HG03097 (cell line): ENCODE data around the gene SIPA1L3.

Experiments
- ATAC-seq: cut with Tn5 transposase; IDR thresholded peaks from one replicate; pipeline ENCODE4 v1.9.1; 2021; ENCODE audit not compliant: unreplicated experiment, low FRiP score

SIPA1L3 gene

DNA sequence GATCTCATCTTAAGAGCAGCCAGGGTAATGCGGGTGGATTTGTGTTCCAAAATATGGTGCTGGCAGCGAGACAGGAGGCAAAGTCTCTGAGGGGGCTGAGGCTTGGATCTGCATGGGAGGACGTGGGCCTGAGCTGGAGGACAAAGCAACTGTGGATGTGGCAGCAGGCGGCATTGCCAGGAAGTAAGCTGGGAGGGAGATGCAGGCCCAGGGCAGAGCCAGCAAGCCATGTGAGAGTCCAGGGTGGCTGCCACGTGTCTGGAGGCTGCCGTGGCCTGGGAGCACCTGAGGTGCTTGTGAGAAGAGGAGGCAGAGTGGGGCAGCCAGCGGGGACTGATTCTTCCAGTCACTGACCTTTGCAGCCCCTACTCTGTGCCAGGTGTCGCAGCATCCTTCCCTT, 265.0 kb downstream of the SIPA1L3 start:
- no peak for ATAC-seq

DNA sequence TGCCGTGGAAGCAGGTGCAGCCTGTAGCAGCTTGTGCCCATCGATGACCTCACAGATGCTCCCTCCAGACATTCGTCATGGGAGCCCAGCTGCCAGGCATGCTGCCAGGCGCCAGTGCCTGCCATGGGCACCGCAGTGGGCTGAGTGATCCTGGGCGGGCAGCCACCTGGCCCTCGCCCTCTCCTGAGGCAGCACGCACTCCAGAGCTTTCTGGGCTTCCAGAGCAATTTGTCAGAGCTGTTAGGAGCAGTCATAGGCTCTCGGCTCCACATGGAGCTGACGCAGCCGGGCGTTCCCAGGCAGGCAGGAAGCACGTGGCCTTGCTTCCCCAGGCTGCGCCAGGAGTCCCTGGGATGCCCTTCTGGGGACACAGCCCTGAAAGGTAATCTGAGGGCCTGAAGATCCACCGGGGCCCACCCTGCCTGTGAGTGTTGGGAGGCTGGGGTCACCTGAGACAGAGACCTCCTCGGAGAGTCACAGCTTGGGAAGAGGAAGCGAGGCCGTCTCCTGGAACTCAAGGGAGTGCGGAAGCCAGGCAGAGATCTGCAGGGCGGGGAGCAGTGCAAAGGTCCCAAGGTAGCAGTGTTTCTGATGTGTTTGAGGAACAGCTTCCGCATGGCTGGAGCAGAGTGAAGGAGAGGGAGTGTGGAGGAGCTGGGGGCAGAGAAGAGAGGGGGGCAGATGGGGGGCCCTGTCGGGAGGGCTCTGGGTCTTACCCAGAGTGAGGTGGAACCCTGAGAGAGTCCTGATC, 266.5 kb downstream of the SIPA1L3 start:
- no peak for ATAC-seq

- ATAC-seq: no peak
These were observed 268.4 kb downstream of the SIPA1L3 start for GRCh38 chr19:38175422-38175821.

DNA sequence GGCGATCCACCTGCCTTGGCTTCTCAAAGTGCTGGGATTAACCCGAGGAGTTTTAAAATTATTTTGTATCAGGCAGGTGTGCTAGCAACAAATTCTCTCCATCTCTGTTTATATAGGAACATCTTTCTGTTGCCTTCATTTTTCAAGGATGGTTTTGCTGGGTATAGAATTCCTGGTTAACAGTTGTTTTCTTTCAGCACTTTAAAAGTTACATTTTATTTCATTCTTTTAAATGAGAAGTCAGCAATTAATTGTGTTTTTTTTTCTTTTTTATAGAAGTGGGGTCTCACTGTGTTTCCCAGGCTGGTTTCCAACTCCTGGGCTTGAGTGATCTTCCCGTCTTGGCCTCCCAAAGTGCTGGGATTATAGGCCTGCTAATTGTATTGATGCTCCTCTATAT, 273.1 kb downstream of the SIPA1L3 start:
- no peak for ATAC-seq

DNA sequence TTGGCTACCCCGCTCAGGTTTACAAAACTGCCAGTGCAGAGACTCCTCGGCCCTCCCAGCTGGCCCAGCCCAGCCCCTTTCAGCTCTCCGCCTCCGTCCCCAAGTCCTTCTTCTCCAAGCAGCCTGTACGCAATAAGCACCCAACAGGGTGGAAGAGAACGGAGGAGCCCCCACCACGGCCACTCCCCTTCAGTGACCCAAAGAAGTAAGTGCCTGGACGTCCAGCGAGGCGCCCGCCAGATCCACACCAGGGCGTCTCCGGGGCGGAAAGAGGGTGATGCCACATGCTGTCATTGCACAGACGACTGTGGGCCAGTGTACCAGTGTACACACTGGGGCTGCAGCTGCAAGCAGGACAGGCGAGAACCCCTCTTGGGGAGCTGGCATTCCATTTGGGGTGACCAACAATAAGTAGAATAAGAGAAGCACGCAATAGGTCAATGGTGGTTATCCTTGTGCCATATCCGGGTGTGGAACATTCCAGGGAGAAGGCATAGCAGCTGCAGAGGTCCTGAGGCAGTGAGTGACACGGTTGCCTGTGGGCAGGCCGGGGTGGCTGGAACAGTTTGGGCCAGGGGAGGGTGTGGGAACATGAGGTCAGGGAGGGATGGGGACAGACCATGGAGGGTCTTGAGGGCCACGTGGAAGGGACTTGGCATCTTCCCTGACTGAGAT, 275.7 kb downstream of the SIPA1L3 start:
- ATAC-seq: no peak

GRCh38 chr19:38183251-38183897, 276.4 kb downstream of the SIPA1L3 start:
- no peak for ATAC-seq

- no peak for ATAC-seq
These were observed 277.8 kb downstream of the SIPA1L3 start for GRCh38 chr19:38184815-38185214.

GRCh38 chr19:38185562-38185961, 278.6 kb downstream of the SIPA1L3 start:
- ATAC-seq: no peak

DNA sequence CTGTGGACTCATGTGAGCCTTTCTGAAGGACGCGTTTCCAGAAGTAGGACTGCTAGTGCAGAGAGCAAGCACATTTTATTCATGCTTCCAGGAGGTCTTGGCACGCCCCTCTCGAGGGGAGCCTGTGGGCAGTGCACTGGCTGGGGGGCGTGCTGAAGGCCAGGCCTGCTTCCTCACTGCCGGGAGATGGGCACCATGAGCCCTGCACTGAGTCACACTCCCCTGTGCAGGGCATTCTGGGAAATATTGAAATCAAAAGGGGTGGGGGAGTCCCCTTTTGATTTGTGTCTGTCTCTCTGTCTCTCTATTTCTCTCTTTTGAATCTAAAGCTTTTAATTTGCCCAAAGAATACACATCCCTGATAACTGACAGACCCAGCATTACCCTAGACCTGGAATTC, 283.1 kb downstream of the SIPA1L3 start:
- ATAC-seq: no peak

DNA sequence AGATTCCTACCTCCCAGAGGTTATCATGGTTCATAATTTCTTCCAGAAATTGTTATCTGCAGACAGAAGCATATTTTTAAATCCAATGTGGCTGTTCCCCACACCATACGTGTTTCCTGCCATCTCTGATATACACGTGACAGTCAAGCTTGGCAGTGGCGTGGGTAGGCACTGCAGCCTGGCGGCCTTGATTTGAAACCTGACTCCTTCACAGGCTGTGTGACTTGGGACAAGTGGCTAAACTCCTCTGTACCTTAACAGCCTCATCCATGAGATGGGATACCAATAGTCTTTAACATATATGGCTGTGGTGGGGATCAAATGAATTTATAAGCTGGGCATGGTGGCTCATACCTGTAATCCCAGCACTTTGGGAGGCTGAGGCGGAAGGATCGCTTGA, 283.8 kb downstream of the SIPA1L3 start:
- ATAC-seq: no peak

- ATAC-seq: no peak
These were observed 284.7 kb downstream of the SIPA1L3 start for GRCh38 chr19:38191747-38192146.

- no peak for ATAC-seq
These were observed 286.4 kb downstream of the SIPA1L3 start for GRCh38 chr19:38193445-38193844.

GRCh38 chr19:38194061-38194701, 287.2 kb downstream of the SIPA1L3 start:
- no peak for ATAC-seq

GRCh38 chr19:38195237-38195636, 288.2 kb downstream of the SIPA1L3 start:
- ATAC-seq: no peak

GRCh38 chr19:38196245-38196837, 289.3 kb downstream of the SIPA1L3 start:
- no peak for ATAC-seq

- no peak for ATAC-seq
These were observed 290.1 kb downstream of the SIPA1L3 start for GRCh38 chr19:38196948-38197656.

DNA sequence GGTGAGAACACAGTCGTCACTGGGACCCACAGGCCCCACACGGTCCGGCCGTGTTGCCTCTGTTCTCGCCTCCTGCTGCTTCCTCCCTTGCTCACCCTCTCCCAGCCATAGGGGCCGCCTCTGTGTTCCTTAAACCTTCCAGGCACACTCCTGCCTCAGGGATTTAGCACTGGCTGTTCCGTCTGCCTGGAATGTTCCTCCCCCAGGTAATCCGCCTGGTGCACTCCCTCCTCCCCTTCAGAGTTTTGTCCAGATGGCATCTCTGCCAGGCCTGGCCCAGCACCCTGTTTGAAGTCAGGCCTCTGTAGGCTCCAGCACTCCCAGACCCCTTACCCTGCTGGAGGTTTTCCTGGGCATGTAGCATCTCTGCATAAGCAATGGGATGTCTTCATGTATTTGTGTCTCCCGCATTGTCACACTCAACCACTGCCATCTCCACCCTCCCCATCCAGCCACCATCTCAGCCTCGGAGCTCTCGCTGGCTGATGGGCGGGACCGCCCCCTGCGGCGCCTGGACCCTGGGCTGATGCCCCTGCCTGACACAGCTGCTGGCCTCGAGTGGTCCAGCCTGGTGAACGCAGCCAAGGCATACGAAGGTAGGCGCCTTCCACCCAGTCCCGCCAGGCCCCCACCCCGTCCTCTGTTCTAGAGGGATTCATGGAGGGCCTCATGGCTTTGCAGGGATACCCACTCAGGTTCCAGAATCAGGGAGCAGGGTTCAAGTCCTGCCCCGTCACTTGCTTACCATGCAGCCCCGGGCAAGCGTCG, 291.1 kb downstream of the SIPA1L3 start:
- no peak for ATAC-seq

DNA sequence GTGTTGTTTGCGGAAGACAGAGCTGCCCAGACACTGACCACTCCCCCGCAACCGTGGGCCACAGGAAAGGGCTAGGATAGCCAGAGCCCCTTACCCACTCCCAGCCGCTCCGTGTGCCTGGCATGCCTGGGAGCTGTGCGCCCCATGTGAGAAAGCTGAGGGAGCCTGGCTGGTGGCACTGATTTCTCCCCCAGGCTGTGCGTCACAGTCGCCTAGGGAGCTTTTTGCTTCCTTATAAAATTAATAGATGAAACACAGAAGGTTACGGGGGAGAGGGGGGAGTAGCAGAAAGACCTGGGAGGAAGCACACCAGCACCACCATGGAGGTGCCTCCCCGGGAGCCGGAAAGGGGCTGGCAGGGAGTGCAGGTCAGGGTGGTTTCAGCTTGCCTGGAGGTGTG, 292.3 kb downstream of the SIPA1L3 start:
- no peak for ATAC-seq

- ATAC-seq: no peak
These were observed 294.7 kb downstream of the SIPA1L3 start for GRCh38 chr19:38201731-38202130.

- ATAC-seq: no peak
These were observed 295.5 kb downstream of the SIPA1L3 start for GRCh38 chr19:38202504-38202903.
